GM12801 (cell line): ENCODE measurements around the gene NINL.

ENCODE experiments used
- TF ChIP-seq, protein P1 (sequence below): IDR thresholded peaks from one replicate; pipeline ENCODE4 v1.5.1; 2011; ENCODE audit warnings: control low read depth; ENCODE audit not compliant: insufficient read length; ENCODE audit errors: extremely low read depth

NINL gene

DNA sequence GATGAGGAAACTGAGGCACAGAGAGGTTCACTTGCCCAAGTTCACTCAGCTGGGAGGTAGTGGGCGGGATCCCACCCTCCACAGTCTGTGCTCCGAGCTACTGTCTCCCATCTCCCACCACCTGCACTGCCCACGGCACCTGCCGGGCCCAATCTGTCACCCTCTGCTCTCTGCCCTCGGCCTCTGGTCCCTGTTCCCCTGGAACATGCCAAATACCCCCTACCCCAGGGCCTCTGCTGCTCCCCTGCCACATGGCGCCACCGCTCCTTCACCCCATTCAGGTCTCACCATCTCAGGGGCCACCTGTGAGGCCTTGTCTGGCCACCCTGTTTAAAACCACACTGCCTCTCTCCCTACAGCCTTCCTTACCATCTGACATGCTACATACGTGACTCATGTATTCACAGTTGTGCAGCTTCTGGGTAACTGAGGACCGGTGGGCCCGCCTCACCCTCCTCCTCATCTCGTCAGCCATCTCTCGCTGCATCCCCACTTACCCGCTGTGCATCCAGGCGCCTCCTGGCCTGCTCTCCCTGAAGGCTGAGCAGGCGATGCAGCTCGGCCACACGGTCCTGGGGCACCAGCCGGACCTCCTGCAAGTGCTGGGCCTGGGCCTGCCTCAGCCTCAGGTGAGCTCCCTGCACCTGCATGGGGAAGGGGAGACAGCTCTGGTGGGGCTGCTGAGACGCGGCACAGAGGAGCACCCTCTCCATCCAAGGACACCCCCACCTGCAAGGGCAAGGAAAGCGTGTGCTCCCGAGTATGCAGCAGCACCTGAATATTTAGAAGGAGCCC, 127.2 kb downstream of the NINL start:
- TF ChIP-seq, protein P1, sequence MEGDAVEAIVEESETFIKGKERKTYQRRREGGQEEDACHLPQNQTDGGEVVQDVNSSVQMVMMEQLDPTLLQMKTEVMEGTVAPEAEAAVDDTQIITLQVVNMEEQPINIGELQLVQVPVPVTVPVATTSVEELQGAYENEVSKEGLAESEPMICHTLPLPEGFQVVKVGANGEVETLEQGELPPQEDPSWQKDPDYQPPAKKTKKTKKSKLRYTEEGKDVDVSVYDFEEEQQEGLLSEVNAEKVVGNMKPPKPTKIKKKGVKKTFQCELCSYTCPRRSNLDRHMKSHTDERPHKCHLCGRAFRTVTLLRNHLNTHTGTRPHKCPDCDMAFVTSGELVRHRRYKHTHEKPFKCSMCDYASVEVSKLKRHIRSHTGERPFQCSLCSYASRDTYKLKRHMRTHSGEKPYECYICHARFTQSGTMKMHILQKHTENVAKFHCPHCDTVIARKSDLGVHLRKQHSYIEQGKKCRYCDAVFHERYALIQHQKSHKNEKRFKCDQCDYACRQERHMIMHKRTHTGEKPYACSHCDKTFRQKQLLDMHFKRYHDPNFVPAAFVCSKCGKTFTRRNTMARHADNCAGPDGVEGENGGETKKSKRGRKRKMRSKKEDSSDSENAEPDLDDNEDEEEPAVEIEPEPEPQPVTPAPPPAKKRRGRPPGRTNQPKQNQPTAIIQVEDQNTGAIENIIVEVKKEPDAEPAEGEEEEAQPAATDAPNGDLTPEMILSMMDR, result no peak

DNA sequence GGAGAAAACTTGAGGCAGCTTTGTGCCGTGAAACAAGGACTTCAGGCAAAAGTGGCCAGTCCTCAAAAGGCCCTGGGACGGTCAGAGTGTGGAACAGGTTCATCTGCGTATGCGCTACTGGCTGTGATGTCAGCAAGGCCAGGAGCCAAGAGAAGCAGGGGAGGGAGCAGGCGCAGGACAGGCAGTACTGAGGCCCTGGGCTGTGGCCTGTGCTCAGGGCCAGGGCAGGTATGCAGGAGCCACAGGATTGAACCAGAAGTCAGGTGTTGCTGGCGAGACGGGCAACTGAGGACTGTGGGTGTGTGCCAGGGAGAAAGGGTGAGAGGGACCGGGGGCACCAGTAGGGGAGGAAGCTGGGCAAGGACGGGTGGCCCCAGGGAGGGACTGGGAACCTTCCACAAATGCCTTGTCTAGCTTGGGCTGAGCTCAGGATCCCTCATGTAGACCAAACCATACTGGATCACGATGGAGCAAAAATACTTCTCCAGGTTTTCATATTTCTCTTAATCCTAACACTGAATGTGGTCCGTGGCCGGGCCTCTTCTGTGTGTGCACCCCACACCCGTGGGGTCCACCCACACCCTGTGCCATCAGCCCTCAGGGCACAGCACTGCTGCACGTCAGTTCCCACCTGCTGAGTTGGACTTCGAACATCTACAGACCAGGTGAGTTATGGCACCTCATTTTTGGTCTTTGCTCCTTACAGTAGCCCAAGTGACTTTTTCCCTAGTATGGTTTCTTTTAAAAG, 131.0 kb downstream of the NINL start:
- TF ChIP-seq, protein P1, result no peak

DNA sequence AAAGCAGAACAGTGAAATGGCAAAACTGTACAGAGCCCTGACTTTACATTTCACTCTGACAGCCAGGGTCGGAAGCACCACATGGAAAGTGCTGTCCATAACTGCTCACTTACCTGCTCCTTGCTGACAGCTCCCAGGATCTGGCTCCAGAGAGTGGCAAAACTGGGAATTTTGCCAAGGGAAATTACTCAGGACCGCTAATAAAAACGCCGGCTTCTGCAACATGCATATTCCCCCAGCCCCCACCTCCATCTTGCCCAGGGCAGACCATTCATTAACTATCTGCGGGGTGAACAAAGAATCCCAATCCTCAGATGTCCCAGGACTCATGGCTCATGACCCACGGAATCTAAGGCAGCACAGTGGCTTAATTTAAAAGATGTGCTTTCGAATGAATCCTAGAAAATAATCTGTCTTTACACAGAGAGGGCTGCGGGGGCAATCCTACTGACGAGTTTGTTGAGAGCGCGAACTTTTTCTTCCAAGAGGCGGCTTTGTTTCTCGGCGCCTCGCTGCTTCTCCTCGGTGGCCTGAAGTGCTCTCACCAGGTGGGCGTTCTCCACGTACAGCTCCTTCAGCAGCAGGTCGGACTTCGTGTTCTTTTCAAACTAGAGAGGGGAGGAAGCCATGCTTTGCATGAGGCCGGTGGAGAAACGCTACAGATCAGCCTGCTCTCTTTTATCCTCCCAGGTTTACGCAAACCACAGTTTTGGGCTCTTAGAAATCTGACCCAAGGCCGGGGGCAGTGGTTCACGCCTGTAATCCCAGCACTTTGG, 132.1 kb downstream of the NINL start:
- TF ChIP-seq, protein P1, result no peak

DNA sequence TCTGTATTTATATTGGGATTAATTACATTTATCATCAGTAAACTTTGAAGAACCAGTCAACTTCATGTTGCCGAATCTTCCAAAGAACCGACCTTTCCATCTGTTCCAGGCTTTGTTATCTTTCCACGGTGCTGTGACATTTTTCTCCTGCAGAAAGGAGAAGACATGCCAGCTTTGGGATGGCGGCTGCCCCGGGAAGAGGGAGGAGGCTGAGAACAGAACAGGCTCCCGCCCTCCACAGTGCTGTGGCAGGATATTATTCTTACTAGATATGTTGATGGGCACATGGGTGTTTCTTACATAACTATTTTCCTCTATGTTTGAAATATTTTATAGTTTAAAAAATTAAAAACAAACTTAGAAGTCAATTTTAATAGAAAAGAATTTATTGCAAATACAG, 133.0 kb downstream of the NINL start:
- TF ChIP-seq, protein P1, result no peak

DNA sequence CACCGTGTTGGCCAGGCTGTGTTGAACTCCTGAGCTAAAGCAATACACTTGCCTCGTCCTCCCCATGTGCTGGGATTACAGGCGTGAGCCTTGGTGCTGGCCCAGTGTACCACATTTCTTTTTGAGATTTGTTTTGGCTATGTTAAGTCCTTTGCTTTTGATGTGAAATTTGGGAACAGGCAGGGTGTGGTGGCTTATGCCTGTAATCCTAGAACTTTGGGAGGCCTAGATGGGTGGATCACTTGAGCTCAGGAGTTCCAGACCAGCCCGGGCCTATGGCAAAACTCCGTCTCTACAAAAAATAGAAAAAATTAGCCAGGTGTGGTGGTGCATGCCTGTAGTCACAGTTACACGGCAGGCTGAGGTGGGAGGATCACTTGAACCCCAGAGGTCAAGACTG, 137.7 kb downstream of the NINL start:
- TF ChIP-seq, protein P1, result no peak

DNA sequence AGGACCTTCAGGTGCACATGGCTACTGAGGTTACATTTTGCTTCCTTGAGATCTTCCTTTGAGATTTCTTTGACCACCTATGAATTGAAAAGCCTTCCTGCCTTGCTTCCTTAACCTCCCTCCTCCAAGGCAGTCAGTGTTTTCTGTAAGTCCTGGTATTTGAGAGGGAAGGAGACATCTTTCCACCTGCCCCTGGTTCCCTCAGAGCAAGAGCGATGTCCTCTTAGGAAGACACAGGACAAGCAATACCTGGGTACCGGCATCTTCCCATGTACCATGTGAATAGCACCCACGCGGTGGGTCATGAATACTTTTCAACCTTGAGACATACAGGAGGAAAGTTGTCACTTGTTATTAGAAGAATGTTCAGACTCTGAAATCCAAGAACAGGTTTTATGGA, 140.8 kb downstream of the NINL start:
- TF ChIP-seq, protein P1, result no peak

DNA sequence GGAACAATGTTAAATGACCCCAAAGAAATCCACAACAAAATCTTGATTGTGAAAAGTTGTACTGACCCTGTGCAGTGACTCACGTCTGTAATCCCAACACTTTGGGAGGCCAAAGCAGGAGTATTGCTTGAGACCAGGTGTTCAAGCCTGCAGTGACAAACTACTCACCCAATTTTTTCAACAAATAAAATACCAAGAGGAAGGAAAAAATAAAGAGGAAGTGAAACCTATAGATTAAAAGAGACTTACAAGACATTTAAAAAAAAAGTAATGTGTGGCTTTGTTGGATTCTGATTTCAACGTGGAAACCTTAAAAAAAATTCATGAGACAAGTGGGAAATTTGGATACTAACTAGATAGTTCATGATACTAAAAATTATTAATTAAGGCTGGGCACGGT, 146.0 kb downstream of the NINL start:
- TF ChIP-seq, protein P1, result no peak
